IPS-18c (cell line): ENCODE data around the gene DHRS7C.
"Not testable (repeated sequence)": the region's sequence is repeated elsewhere in the genome, so short reads cannot be mapped to it uniquely, and the experiment has no call there.

Experiments used
- H3K4me3 ChIP-seq: 2 replicates; pipeline ENCODE4 v1.7.0; 2013; ENCODE audit warnings: low read depth, mild to moderate bottlenecking, low read length, moderate library complexity; ENCODE audit not compliant: insufficient read depth
- H3K9me3 ChIP-seq: one replicate; pipeline ENCODE4 v1.6.1; 2013; ENCODE audit warnings: mild to moderate bottlenecking, low read length, moderate library complexity; ENCODE audit not compliant: control insufficient read depth, insufficient read depth

Gene DHRS7C

GRCh38 chr17:9814337-9814945 lies 23.0 kb upstream of the DHRS7C start:
- H3K4me3 ChIP-seq, result no peak overlapping the region
- no peaks in the 10 kb centered on the region for H3K9me3 ChIP-seq

DNA sequence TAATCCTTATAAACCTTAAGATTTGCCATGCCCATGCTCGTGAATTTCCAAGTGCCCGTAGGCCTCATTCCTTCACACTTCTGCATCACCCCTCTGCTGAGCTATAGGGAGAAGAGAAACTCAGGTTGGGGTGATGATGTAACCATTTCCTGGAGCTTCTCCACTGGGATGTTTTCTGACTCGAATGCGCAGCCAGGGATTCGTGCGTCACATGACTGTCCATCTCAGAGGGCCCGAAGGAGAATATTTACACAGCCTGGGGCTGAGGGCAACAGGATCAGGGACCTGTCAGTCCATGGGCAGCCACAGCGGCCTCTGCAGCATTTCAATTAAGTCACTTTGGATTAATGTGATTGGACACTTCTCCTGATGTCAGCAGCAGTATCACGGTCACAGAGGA lies 21.8 kb upstream of the DHRS7C start:
- Histone ChIP-seq H3K9me3 (no peaks in the 10 kb centered on the region), H3K4me3 (no peak overlapping the region)

DNA sequence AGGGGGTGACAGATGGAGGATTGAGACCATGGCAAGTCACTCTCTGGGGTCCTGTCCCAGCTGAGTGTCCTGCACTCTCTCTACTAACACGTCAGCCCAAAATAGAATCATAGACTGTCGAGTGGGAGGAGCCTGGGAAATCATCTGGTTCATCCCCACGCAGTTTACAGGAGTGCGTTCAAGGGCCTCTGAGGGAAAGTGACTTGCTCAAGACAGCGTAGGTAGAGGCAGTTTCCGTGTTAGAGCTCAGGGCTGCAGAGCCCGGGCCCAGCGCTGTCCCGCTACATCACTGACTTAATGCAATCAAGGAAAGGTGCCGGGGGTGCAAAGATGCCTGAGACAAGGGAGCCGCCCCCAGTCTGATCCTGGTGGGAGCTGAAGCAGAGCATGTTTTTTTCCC lies 20.1 kb upstream of the DHRS7C start:
- Histone ChIP-seq H3K4me3 (no peak overlapping the region), H3K9me3 (no peaks in the 10 kb centered on the region)

DNA sequence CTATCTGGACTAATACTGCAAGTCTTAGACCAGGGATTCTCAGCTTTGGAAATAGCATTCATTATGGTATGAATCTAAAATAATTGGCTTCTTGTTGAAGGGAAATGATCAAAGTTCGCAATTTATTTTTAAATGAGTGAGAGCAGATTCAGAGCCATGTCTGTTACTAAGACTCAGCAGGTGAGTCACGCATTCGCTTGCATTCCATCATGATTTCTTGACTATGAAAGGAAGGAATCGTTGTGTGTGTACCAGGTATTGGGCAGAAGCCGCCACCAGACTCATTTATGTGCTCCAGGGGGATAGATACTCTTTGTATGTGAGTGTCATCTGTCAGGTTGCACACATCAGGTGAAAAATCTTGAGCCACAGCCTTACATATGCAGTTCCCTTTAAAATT lies 19.7 kb upstream of the DHRS7C start:
- Histone ChIP-seq H3K4me3 (no peak overlapping the region), H3K9me3 (no peaks in the 10 kb centered on the region)

- Histone ChIP-seq H3K4me3 (no peak overlapping the region), H3K9me3 (no peaks in the 10 kb centered on the region)
Measured at GRCh38 chr17:9810100-9810949, 18.9 kb upstream of the DHRS7C start.

GRCh38 chr17:9809409-9809808 lies 18.0 kb upstream of the DHRS7C start:
- no peak overlapping the region for H3K4me3 ChIP-seq
- no peaks in the 10 kb centered on the region for H3K9me3 ChIP-seq

DNA sequence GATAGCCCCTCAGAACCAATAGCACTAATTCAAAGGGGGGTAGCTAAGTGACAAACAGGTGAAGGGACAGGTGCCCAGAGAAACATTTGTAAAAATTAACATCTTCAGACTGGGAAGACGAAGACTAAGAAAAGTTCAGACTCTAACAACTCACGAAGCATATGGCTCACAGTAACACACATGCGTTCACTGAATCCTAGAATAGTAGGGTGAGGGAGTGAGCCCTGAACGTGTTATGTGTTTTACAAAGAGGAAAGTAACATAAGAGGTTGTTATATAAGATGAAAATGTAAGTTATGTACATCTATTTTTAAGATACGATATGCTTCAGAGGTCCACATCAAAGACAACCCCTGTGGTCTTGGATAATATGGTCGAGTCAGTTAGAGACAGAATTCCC lies 15.3 kb upstream of the DHRS7C start:
- Histone ChIP-seq H3K9me3 (no peaks in the 10 kb centered on the region), H3K4me3 (no peak overlapping the region)

- no peaks in the 10 kb centered on the region for H3K9me3 ChIP-seq
- H3K4me3 ChIP-seq, result no peak overlapping the region
Measured at GRCh38 chr17:9805769-9806168, 14.4 kb upstream of the DHRS7C start.

DNA sequence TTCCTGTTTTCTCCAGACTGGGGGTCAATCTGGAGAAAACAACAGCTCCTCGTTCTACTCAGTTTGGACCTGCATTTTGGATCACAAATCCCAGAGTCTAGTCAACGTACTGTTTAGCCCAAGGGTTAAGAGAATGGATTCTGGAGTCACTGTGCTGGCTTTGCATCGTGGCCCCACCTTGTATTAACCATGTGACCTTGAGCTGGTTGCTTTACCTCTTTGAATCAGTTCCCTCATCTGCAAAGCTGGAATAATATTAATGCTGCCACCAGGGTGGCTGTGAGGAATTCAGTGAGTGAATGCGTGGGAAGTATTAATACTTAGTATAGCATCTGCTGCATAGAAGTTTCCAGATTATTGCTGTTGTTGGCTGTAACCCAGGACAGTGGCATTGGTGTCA lies 11.3 kb upstream of the DHRS7C start:
- H3K9me3 ChIP-seq, result no peaks in the 10 kb centered on the region
- H3K4me3 ChIP-seq, result no peak overlapping the region

DNA sequence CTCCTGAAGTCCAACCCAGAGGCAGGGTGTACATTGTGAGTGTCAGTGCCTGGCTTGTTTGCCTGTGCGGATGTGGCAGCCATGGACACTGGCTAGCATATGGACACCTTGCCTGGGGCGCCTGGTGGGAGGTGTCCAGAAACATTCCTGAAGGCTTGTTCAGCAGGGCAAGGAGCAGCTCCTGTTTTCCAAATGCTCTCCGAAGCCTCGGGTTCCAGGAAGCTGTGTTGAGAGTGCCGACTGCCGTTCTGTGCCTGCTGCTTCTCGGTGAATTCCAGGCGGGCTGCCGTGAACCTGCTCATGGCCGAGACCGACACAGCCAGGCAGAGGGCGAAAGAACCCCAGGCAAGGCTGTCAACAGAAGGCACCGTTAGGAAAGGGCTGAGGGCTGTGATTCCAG lies 10.9 kb upstream of the DHRS7C start:
- Histone ChIP-seq H3K4me3 (no peak overlapping the region), H3K9me3 (no peaks in the 10 kb centered on the region)

GRCh38 chr17:9801505-9801904 lies 10.1 kb upstream of the DHRS7C start:
- Histone ChIP-seq H3K9me3 (no peaks in the 10 kb centered on the region), H3K4me3 (no peak overlapping the region)

GRCh38 chr17:9798724-9799123 lies 7.3 kb upstream of the DHRS7C start:
- Histone ChIP-seq H3K4me3 (no peak overlapping the region), H3K9me3 (no peaks in the 10 kb centered on the region)

GRCh38 chr17:9798008-9798407 lies 6.6 kb upstream of the DHRS7C start:
- Histone ChIP-seq H3K4me3 (no peak overlapping the region), H3K9me3 (no peaks in the 10 kb centered on the region)

- peaks cover 2% of the 10 kb centered on the region for H3K9me3 ChIP-seq
- H3K4me3 ChIP-seq, result no peak overlapping the region
Measured at GRCh38 chr17:9792181-9792840, 919 bp upstream of the DHRS7C start.

DNA sequence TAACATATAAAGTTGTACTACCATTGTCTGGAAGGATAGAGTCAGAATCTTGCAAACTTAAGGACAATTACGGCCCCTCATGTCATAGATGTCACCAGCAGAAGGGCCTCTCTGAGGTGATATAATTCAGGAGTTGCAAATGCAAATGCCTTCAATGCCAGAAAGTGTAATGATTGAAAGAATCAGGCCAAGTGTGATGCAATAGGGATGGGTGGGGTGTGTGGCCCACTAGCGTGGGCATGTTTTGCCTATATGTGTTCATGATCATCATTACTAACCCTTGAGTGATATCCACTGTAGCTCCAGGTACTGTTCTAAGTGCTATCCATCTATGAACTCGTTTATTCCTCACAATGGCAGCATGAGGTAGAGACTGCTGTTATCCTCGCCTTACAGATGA lies 1.1 kb downstream of the DHRS7C start:
- H3K9me3 ChIP-seq, result peaks cover 2% of the 10 kb centered on the region

DNA sequence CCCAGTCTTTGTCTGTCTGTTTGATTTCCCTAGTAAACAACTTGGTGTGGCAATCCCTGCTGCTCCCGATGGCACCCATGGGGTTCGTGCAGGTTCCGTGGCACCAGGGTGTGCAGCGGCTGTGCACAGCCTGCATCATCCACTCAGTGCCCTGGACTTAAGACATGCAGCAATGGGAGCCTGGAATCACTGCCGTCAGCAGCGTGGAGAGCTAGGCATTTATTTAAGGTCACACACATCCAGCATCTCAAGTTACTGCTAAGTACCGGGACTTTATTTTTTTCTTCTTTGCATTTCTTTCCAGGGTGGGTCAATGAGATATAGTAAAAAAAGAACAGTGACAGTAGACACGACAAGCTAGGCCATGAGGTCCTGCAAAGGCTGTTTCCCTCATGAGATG lies 2.8 kb downstream of the DHRS7C start:
- H3K4me3 ChIP-seq, result no peak overlapping the region
- H3K9me3 ChIP-seq, result peaks cover 2% of the 10 kb centered on the region

More for the DNA sequence above, 1.1 kb downstream of the DHRS7C start:
- no peak overlapping the region for H3K4me3 ChIP-seq

GRCh38 chr17:9784544-9784943 lies 6.8 kb downstream of the DHRS7C start:
- H3K9me3 ChIP-seq, result no peaks in the 10 kb centered on the region
- no peak overlapping the region for H3K4me3 ChIP-seq

DNA sequence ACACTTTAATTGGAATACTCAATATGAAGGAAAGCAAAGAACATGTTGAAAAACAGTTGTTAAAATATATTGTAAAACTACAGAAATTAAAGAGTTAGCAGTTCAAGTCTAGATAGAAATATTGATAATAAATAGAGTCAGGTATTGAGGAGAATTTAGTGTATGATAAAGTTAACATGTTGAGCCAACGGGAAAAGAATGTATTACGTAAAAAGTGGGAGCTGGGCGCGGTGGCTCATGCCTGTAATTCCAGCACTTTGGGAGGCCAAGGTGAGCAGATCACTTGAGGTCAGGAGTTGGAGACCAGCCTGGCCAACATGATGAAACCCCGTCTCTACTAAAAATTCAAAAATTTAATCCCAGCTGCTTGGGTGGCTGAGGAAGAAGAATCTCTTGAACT lies 7.9 kb downstream of the DHRS7C start:
- H3K9me3 ChIP-seq, H3K4me3 ChIP-seq: not testable (repeated sequence)
